ENCODE results near the gene TMEM163. TPM values are rescaled to one million over a fixed set of nuclear protein-coding genes. Genes with fewer than 3 reads are reported as not detected.

The TMEM163 gene
- total and polyA plus RNA-seq, 2 of the 13 experiments (the other 11 are each of a cell fraction or from before 2014, with no cell fraction given): 0.05 TPM; not detected in 1

DNA sequence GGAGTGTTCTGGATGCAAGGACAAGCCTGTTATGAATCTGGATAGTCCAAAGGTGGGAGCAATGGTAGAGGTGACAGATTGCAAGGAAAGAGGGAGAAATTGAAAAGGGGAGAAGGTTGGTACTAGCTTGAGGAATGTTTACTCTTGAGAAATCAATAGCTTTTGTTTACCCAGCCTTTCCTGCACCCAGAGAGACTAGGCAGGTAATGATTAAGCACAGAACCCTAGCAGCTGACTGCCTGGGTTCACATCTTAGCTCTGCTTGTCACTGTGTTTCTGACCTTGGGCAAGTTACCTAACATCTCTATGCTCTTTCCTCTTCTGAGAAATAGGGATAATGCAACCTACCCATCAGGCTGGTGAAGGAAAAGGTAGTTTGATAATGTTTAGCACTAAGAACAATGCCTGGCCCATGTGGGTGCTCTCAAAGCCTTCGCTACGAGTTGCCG, 286.3 kb downstream of the TMEM163 start (continued):
- TF ChIP-seq, protein P1, sequence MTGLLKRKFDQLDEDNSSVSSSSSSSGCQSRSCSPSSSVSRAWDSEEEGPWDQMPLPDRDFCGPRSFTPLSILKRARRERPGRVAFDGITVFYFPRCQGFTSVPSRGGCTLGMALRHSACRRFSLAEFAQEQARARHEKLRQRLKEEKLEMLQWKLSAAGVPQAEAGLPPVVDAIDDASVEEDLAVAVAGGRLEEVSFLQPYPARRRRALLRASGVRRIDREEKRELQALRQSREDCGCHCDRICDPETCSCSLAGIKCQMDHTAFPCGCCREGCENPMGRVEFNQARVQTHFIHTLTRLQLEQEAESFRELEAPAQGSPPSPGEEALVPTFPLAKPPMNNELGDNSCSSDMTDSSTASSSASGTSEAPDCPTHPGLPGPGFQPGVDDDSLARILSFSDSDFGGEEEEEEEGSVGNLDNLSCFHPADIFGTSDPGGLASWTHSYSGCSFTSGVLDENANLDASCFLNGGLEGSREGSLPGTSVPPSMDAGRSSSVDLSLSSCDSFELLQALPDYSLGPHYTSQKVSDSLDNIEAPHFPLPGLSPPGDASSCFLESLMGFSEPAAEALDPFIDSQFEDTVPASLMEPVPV (CRISPR knock-in tag; IDR thresholded peaks at IDR 0.05): peak; percentile 71; the same call in 1 of the 2 replicates
- TF ChIP-seq THYN1 (CRISPR knock-in tag; IDR thresholded peaks at IDR 0.05; ENCODE audit: borderline replicate concordance, low read depth) (peak; percentile 86; the same call in 1 of the 2 replicates), SALL2 (CRISPR knock-in tag; IDR thresholded peaks at IDR 0.05) (peak; percentile 33; the same call in 1 of the 2 replicates), ZNF839 (CRISPR knock-in tag; IDR thresholded peaks at IDR 0.05; ENCODE audit: borderline replicate concordance) (no peak), ISL2 (CRISPR knock-in tag; IDR thresholded peaks at IDR 0.05) (peak; percentile 96), ARNT2 (CRISPR knock-in tag; IDR thresholded peaks at IDR 0.05; ENCODE audit: low read depth) (no peak), ZNF546 (CRISPR knock-in tag; conservative IDR thresholded peaks at IDR 0.05) (no peak), FOXA3 (CRISPR knock-in tag; IDR thresholded peaks at IDR 0.05) (peak; percentile 99), SIX4 (CRISPR knock-in tag; IDR thresholded peaks at IDR 0.05) (peak; percentile 76; the same call in 1 of the 2 replicates), ZNF792 (CRISPR knock-in tag; IDR thresholded peaks at IDR 0.05) (peak; percentile 94), SP2 (CRISPR knock-in tag; IDR thresholded peaks at IDR 0.05) (no peak), MTA1 (CRISPR knock-in tag; IDR thresholded peaks at IDR 0.05; ENCODE audit: borderline replicate concordance) (0 out of 2 replicates have a peak, but pooled peaks have one; percentile 66), AKAP8 (CRISPR knock-in tag; IDR thresholded peaks at IDR 0.05) (peak; percentile 76; the same call in 1 of the 2 replicates), STAT5B (CRISPR knock-in tag; IDR thresholded peaks at IDR 0.05) (peak; percentile 69; the same call in 1 of the 2 replicates), SAFB2 (CRISPR knock-in tag; IDR thresholded peaks at IDR 0.05; ENCODE audit: borderline replicate concordance, low read depth) (no peak), KDM5A (IDR thresholded peaks at IDR 0.05; ENCODE audit: borderline replicate concordance, low read length) (peak; percentile 57; the same call in 1 of the 2 replicates)
- TF ChIP-seq, protein P2, sequence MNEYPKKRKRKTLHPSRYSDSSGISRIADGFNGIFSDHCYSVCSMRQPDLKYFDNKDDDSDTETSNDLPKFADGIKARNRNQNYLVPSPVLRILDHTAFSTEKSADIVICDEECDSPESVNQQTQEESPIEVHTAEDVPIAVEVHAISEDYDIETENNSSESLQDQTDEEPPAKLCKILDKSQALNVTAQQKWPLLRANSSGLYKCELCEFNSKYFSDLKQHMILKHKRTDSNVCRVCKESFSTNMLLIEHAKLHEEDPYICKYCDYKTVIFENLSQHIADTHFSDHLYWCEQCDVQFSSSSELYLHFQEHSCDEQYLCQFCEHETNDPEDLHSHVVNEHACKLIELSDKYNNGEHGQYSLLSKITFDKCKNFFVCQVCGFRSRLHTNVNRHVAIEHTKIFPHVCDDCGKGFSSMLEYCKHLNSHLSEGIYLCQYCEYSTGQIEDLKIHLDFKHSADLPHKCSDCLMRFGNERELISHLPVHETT (CRISPR knock-in tag; conservative IDR thresholded peaks at IDR 0.05): peak; percentile 31; the same call in 1 of the 2 replicates
- TF ChIP-seq, protein P3, sequence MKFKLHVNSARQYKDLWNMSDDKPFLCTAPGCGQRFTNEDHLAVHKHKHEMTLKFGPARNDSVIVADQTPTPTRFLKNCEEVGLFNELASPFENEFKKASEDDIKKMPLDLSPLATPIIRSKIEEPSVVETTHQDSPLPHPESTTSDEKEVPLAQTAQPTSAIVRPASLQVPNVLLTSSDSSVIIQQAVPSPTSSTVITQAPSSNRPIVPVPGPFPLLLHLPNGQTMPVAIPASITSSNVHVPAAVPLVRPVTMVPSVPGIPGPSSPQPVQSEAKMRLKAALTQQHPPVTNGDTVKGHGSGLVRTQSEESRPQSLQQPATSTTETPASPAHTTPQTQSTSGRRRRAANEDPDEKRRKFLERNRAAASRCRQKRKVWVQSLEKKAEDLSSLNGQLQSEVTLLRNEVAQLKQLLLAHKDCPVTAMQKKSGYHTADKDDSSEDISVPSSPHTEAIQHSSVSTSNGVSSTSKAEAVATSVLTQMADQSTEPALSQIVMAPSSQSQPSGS (CRISPR knock-in tag; IDR thresholded peaks at IDR 0.05): peak; percentile 87
- TF ChIP-seq, protein P4, sequence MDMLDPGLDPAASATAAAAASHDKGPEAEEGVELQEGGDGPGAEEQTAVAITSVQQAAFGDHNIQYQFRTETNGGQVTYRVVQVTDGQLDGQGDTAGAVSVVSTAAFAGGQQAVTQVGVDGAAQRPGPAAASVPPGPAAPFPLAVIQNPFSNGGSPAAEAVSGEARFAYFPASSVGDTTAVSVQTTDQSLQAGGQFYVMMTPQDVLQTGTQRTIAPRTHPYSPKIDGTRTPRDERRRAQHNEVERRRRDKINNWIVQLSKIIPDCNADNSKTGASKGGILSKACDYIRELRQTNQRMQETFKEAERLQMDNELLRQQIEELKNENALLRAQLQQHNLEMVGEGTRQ (IDR thresholded peaks at IDR 0.05; ENCODE audit: low read depth, low read length): peak; percentile 21; the same call in 1 of the 2 replicates
- TF ChIP-seq, protein P4 (CRISPR knock-in tag; IDR thresholded peaks at IDR 0.05; ENCODE audit: borderline replicate concordance): no peak
- TF ChIP-seq, protein P5, sequence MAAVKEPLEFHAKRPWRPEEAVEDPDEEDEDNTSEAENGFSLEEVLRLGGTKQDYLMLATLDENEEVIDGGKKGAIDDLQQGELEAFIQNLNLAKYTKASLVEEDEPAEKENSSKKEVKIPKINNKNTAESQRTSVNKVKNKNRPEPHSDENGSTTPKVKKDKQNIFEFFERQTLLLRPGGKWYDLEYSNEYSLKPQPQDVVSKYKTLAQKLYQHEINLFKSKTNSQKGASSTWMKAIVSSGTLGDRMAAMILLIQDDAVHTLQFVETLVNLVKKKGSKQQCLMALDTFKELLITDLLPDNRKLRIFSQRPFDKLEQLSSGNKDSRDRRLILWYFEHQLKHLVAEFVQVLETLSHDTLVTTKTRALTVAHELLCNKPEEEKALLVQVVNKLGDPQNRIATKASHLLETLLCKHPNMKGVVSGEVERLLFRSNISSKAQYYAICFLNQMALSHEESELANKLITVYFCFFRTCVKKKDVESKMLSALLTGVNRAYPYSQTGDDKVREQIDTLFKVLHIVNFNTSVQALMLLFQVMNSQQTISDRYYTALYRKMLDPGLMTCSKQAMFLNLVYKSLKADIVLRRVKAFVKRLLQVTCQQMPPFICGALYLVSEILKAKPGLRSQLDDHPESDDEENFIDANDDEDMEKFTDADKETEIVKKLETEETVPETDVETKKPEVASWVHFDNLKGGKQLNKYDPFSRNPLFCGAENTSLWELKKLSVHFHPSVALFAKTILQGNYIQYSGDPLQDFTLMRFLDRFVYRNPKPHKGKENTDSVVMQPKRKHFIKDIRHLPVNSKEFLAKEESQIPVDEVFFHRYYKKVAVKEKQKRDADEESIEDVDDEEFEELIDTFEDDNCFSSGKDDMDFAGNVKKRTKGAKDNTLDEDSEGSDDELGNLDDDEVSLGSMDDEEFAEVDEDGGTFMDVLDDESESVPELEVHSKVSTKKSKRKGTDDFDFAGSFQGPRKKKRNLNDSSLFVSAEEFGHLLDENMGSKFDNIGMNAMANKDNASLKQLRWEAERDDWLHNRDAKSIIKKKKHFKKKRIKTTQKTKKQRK (IDR thresholded peaks at IDR 0.05; ENCODE audit: low read length): no peak

Measured in HepG2 (cell line).